Panc1 (cell line): ENCODE results near the gene P2RY6.
A peak's percentile ranks its signal among the peaks of the same experiment; 100 is the strongest.

ENCODE experiments used
- CTCF ChIP-seq: fragments of 450-650 bp; IDR thresholded peaks from 2 replicates; pipeline ENCODE4 v1.5.1; 2017; ENCODE audit warnings: mild to moderate bottlenecking
- POLR2AphosphoS5 ChIP-seq: IDR thresholded peaks from 2 replicates; pipeline ENCODE4 v1.6.1; 2012; ENCODE audit warnings: mild to moderate bottlenecking, low read depth, low read length, moderate library complexity
- REST ChIP-seq, 2 experiments: IDR thresholded peaks; 2 replicates each; pipeline ENCODE4 v1.6.1; 2011 to 2012; ENCODE audit warnings: low read depth in 2 of 2, control low read depth in 1 of 2, low read length in 1 of 2, mild to moderate bottlenecking in 1 of 2, moderate library complexity in 1 of 2; ENCODE audit not compliant: insufficient read depth in 1 of 2
- SIN3A ChIP-seq: IDR thresholded peaks from 2 replicates; pipeline ENCODE4 v1.6.1; 2012; ENCODE audit warnings: low read depth, mild to moderate bottlenecking, low read length, moderate library complexity, borderline replicate concordance; ENCODE audit not compliant: insufficient read depth
- TCF7L2 ChIP-seq: IDR thresholded peaks from 2 replicates; pipeline ENCODE4 v1.6.1; 2011; ENCODE audit warnings: mild to moderate bottlenecking, low read depth, low read length, inconsistent platforms

- TF ChIP-seq TCF7L2 = no peak
- TF ChIP-seq CTCF = peak; percentile 100
- no peak for TF ChIP-seq REST (IDR thresholded peaks at IDR 0.05; ENCODE audit: insufficient read depth in 1 of 2, low read depth in 2 of 2, low read length in 1 of 2)
- no peak for TF ChIP-seq POLR2AphosphoS5
- no peak for TF ChIP-seq SIN3A
Measured at GRCh38 chr11:73335204-73335923, 63.2 kb downstream of the P2RY6 start.
